Left renal cortex interstitium (tissue), 4 donors: ENCODE results near the gene FOXF1. TPM values are rescaled to one million over a fixed set of nuclear protein-coding genes. Genes with fewer than 3 reads are reported as not detected.

Source experiments
- DNase-seq, 4 donors: peaks; one replicate each; pipeline ENCODE4 v3.0.0-alpha.2; 2013; ENCODE audit warnings: low read depth in 4 of 4, low spot score in 2 of 4, missing footprints in 1 of 4
- polyA plus RNA-seq, 4 donors: library from polyadenylated mRNA; unstranded; fragments of 120-200 nt; gene quantifications; one replicate each; pipeline ENCODE4 v1.2.1, GENCODE V29; 2013; ENCODE audit not compliant: insufficient read length in 4 of 4

Gene FOXF1
- polyA plus RNA-seq: under 1 TPM in 2 of 4 donors, not detected in 2; 0.04 to 0.09 TPM

DNA sequence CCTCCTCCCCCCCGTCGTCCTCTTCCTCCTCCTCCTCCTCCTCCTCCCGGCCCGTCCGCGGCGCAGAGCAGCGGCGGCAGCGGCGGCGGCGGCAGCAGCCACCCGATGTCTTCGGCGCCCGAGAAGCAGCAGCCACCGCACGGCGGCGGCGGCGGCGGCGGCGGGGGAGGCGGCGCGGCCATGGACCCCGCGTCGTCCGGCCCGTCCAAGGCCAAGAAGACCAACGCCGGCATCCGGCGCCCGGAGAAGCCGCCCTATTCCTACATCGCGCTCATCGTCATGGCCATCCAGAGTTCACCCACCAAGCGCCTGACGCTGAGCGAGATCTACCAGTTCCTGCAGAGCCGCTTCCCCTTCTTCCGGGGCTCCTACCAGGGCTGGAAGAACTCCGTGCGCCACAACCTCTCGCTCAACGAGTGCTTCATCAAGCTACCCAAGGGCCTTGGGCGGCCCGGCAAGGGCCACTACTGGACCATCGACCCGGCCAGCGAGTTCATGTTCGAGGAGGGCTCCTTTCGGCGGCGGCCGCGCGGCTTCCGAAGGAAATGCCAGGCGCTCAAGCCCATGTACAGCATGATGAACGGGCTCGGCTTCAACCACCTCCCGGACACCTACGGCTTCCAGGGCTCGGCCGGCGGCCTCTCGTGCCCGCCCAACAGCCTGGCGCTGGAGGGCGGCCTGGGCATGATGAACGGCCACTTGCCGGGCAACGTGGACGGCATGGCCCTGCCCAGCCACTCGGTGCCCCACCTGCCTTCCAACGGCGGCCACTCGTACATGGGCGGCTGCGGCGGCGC, at the start of gene FOXF1:
Gene FOXF1, plus strand, starts transcription at position 63 of the 797 bp plus-strand sequence. Its CDS starts 43 bp downstream, at position 106.
- no peak for DNase-seq

DNA sequence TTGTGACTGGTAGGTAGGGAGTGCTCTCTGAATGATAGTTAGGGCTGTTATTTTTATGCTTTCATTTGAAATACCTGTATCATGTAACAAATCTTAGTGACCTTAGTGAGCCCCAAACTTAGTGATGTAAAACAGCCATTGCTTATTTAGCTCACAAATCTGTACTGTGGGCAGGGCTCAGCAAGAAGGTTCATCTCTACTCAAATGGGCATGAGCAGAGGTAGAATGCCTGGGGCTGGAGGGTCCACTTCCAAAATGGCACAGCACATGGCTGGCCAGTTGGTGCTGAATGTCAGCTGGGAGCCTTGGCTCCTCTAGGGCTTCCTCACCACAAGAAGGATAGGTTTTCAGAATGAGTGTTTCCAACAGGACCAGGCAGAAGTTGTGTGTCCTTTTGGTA, 49.3 kb upstream of the FOXF1 start:
- no peak for DNase-seq

GRCh38 chr16:86462334-86463084, 47.8 kb upstream of the FOXF1 start:
- DNase-seq: no peak

DNA sequence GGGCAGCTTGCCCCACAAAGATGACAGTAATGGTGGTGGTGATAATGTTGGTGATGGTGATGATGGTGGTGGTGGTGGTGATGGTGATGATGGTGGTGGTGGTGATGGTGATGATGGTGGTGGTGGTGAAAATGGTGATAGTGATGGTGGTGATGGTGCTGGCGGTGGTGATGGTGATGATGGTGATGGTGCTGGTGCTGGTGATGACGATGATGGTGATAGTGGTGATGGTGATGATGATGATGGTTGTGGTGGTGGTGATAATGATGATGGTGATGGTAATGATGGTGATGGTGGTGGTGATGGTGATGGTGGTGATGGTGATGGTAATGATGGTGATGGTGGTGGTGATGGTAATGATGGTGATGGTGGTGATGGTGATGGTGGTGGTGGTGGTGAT, 46.3 kb upstream of the FOXF1 start:
- DNase-seq: no peak

DNA sequence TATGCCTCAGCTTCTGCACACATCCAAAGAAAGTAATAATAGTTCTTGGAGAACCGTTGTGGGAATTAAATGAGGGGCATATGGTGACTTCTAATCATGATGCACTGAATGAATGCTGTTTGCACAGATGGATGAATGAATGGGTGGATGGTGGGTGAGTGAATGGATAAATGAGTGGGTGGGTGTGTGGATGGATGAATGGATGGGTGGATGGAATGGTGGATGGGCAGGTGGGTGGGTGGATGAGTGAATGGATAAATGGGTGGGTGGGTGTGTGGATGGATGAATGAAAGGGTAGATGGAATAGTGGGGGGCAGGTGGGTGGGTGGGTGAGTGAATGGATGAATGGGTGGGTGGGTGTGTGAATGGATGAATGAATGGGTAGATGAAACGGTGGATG, 44.9 kb upstream of the FOXF1 start:
- DNase-seq: no peak

DNA sequence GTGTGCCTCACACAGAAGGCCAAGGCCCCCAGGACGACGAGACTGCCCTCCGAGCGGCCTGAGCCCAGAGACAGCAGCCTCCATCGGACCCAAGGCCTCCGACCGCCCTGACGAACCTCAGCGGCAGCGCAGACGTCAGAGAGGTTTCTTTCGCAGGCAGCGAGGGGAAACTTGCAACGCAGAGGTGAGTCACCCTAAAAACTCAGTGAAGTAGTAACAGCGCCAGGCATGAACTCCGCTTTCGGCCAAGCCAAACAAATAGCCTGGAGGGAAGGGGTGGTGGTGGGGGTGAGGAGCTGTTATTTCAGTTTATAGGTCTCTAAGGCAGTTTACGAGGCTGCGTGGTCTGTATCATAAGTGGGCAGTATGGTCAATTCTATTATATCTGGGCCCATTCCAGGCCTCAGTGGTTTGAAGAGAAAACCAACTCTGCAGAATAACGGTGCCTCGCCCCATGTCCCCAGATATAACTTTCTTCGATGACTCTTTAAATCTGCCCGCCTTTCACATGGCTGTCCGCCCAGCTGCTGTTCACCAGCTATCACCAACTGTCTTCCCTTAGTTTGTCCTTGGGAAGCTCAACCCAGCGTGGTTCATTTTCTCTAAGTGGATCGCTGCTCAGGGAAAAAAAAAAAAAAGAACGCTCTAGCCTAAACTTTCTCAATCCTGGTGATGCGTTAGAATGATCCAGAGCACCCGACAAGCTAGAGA, 43.5 kb upstream of the FOXF1 start:
- no peak for DNase-seq

- DNase-seq: no peak
Observed at GRCh38 chr16:86467490-86467889, 42.8 kb upstream of the FOXF1 start.

DNA sequence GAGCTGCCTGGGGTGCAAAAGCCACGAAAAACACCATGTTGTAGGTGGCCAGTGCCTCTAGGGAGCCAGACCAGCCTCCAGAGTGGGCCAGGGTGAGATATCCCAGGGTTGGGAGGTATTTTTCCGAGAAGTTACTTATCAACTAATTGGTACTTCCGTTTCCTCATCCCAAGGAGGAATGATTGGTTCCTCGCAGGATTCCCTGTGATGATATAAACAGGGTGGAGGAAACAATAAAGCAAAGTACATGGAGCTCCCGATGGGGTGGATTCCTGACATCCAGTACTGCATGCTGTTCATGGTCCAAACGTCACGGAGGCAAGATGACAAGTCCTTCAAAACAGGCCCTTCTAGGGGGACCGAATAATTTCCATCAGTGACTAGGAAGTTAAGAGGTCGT, 39.4 kb upstream of the FOXF1 start:
- DNase-seq: no peak

DNA sequence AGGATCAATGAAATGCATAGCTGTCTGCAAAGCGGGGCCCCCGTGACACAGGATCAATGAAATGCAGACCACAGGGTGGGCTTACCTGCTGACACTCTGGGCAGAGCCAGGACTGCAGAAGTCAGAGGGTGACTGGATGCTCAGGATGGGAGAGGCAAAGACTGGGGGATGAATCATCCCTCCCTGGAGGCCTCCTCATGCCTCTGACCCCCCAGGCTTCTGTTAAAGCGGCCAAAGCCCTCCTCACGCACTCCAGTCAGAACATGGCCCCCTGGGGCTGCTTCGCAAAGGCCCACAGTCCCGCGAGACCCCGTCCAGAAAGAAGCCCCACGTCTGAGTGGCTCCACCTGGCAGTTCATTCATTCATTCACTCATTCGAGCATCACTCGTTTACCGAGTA, 38.4 kb upstream of the FOXF1 start:
- DNase-seq: no peak

GRCh38 chr16:86472366-86472765, 38.0 kb upstream of the FOXF1 start:
- no peak for DNase-seq

DNA sequence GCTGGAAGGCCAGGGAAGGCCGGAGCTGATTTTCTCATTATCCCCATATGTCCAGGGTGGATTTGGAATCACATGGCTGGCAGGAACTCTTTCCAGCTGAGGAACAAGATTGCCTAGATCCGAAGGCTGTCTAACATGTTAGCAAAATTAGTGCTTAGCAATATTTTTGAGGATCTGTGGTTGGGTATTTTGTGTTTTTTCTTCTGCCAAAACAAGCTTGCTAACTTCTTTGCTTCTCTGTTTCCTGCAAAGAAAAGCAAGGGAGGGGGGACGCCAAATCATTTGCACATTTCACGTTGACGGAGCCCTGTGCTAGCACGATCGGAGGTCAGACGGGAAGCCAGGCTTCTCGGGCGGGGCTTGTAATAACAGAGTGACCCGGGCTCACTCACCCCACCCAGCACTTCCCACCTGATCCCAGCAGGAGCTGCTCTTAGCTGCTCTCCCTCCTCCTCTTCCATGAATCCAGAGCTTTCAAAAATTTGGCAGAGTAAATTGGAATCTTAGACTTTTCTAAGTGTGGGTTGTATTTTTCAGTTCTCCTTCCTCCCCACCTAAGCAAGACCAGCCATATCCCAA, 33.3 kb upstream of the FOXF1 start:
- no peak for DNase-seq

DNA sequence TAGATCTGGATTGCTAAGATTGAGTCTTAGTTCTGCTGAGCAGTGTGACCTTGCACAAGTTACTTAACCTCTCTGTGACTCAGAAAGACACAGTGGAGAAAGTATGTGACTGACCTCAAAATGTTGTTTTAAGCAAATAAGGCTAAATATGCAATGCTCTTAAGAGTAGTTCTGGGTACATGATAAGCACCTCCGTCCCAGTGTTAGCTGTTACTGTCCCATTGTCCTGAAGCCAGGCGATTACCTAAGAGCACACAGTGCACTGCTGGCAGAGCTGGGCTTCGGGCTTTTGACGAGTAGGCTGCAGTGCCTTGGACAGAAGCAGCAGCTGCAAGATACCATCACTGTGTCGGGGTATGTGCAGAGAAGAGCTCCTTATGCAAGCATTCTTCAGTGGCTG, 32.7 kb upstream of the FOXF1 start:
- DNase-seq: no peak

DNA sequence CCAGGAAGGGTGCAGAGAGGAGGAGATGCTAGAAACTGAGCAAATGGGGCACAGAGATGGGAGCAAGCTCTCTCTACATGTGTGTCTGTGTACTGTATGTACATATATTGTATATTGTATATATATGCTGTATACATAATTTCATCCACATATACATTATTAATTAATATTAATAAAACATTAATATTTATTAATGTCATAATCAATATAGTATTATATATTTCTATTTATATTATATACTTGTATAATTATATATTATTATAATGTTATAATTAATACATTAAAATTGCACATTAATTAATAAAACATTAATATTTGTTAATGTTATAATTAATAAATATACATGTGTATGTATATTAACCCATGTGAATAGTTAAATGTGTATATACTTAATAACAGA, 31.5 kb upstream of the FOXF1 start:
- DNase-seq: no peak

DNA sequence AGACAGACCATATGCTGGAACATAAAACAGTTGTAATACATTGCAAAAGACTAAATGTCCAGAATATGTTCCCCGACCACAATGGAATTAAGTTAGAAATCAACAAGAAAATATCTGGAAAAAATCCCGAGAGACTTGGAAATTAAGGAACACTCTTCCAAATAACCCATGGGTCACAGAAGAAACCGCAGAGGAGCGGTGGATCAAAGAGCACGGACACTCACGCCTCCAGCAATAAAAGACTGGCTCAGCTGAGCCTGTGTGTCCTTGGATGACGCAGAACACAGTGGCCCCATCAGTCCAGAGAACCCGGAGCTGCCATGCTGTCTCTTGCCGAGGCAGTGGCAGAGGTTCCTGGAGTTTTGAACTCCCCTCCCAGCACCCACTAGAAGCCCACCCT, 30.9 kb upstream of the FOXF1 start:
- DNase-seq: no peak

DNA sequence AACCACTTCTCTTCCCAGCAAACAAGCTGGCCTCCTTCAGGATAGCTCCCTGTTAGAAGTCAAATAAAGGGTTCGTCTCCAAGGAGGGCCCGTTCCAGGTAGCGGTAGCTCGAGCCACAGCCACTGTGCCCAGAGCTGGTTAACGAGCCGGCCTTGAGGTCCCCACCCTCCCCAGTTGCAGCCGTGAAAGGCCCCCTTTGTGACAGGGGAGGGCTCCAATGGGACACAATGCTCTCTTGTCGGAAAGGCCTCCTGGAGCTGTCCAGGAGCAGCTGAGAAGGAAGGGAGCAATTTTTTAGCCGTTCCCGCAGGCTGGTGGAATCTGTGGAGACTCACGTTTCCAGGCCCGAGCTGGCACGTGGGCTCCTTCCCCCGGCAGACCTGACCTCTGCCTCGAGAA, 29.9 kb upstream of the FOXF1 start:
- no peak for DNase-seq

DNA sequence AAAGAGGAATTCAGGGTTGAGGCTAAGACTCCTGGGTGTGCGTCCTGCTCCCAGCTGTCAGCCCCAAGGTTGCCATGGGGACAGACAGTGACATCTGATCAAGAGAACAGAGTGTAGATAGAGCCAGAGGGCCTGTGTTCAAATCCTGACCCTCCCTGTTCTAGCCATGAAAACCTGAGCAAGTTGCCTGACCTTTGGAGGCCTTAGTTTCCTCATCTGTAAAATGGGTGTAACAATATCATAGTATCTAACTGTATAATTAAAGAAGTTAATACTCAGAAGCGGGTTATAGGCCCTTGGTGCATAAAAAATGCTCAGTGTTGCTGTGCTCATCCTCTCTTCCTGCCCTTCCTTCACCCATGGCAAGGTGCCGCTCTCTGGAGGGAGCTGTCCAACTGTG, 28.7 kb upstream of the FOXF1 start:
- DNase-seq: no peak

GRCh38 chr16:86484240-86484639, 26.1 kb upstream of the FOXF1 start:
- no peak for DNase-seq

- DNase-seq: no peak
Observed at GRCh38 chr16:86485746-86486145, 24.6 kb upstream of the FOXF1 start.

DNA sequence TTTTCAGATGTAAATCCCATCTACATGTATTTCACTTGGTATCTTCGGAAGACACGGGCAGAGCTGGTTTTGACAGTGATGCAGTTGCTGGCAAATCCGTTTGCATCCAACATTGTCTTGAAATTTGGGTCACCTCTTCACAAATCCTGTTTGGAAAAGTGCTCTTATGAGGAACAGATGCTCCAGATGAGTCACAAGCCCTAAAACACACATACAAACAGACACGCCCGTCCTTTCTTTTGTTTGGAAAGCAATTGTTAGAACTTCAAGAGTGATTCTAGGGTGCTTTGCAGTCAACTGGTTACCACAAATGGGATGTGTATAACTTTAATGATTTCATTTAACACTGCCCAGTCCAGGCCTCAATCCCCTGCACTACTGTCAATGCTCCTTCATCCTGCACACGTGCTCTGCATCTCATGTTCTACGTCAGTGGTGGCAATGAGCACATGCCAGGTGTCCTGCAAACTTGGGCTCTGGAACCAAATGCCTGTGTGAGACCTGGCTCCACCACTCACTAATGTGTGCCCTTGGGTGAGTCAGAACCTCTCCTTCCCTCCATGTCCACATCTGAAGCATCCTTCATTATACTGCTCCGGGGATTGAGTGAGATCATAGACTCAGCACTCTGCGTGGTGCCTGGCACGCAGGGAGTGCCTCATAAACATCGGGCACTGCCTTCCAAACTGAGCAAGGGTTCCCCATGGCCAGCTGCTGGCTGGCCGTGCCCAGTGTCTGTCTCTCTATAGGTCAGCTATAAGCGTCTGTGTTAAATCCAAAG, 19.3 kb upstream of the FOXF1 start:
- no peak for DNase-seq

GRCh38 chr16:86491640-86492023, 18.7 kb upstream of the FOXF1 start:
- no peak for DNase-seq
